ENCODE results near the gene PRKAR1B. TPM values are rescaled to one million over a fixed set of nuclear protein-coding genes. Genes with fewer than 3 reads are reported as not detected.

PRKAR1B gene
- total RNA-seq, 2 experiments from 2014 or later = 48.7 to 49.9 TPM

DNA sequence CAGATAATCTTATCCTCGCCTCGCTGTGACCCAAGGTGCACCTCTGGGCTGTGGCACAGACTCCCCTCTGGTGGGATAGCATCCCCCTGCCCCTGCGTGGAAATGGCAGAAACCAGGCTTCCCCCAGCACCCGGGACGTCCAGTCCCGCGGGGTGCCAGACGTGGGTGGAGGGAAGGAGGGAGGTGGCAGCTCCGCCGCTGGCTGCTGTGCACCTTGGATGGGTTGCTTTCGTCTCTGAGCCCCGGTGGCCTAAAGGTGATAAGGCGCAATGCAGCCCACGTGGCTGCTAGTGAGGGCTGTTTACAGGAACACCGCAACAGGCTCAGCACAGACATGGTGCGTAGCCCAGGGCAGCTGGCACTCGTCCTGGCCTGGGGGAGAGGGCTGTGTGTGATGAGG, 193.8 kb downstream of the PRKAR1B start:
- Mint-ChIP-seq H3K4me1 (ENCODE audit: low read depth) (peaks cover 13% of the 10 kb centered on the region), H3K9me3 (no peaks in the 10 kb centered on the region), H3K27ac (no peak overlapping the region), H3K4me3 (no peak overlapping the region), H3K27me3 (peaks cover 5% of the 10 kb centered on the region), H3K36me3 (ENCODE audit: low read depth) (no peaks in the 10 kb centered on the region)
- CTCF ChIA-PET = no interaction called here
- POLR2A ChIA-PET = interaction anchor here (1.6 kb wide), 1 partner anchor 9 kb away, joined by 5 read pairs; no protein-coding TSS in a partner anchor
- no peak for TF ChIP-seq CTCF (IDR thresholded peaks at IDR 0.05)
- peak; percentile 32 for DNase-seq
- ATAC-seq = no peak
- intact Hi-C loops (cut with micrococcal nuclease) = no loop called here

DNA sequence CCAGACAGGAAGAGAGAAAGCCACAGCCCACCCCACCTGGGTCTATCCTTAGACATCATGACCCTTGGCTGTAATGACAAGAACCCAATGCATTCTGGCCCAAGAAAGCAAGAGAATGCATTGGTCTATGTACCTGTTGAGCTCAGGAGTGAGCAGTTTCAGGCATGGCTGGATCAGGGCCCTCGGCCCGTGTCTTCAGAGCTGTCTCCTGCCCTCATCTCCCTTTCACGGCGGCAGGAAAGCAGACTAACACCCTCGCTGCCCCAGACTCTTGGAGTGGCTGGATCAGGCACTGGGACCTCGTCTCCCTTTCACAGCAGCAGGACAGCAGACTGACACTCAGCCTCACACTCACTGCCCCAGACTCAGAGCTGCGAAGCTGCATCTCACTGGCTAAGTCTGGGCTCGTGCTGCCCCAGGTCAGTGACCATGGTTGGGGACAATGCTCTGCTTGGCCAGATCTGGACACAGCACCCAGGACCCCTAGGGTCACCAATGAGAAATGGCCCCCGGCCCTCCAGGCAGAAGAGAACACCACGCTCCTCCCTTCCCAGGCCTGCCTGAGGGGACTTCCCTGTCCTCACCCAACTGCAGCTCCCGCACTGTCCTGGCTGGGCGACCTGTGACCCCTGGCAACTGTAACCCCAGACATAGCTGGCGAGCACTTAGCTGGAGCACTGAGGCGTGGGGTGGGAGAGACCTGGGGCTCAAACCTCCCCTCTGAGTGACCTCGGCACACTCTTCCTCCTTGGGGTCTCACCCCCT, 194.5 kb downstream of the PRKAR1B start:
- no peak for ATAC-seq
- CTCF ChIA-PET = interaction anchor here (1.3 kb wide), 1 partner anchor 9 kb away, joined by 3 read pairs; no protein-coding TSS in a partner anchor
- peaks cover 5% of the 10 kb centered on the region for H3K27me3 Mint-ChIP-seq

DNA sequence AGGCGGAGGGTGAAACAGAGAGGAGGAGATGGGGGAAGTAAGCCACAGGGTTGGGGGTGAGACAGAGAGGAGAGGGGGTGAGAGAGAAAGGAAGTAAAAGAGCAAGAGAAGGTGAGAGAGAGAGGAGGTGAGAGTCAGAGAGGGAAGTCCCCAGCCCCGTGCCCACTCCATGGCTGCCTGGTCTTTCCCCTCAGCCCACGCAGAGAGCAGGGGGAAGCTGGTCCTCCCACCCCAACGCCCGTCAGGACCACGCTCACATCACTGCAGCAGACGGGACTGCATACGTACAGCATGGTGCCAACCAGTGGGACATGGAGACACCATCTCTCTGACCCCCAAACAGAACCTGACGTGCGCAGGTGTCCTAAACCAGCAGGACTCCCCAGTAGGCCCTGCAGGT, 195.3 kb downstream of the PRKAR1B start:
- TF ChIP-seq CTCF (IDR thresholded peaks at IDR 0.05) = no peak
- DNase-seq (peak; percentile 70), ATAC-seq (peak; percentile 89)
- peaks cover 5% of the 10 kb centered on the region for H3K27me3 Mint-ChIP-seq
- POLR2A ChIA-PET = interaction anchor here (1.6 kb wide), 1 partner anchor 11 kb away, joined by 5 read pairs; no protein-coding TSS in a partner anchor
- H3K9me3 Mint-ChIP-seq = no peaks in the 10 kb centered on the region
- no peak overlapping the region for H3K27ac Mint-ChIP-seq
- no peaks in the 10 kb centered on the region for H3K36me3 Mint-ChIP-seq (ENCODE audit: low read depth)
- intact Hi-C loops (cut with micrococcal nuclease) = no loop called here
- H3K4me3 Mint-ChIP-seq = no peak overlapping the region
- CTCF ChIA-PET = interaction anchor here (1.3 kb wide), 1 partner anchor 8 kb away, joined by 3 read pairs; no protein-coding TSS in a partner anchor
- H3K4me1 Mint-ChIP-seq (ENCODE audit: low read depth) = peaks cover 13% of the 10 kb centered on the region

More for the DNA sequence above, 194.5 kb downstream of the PRKAR1B start:
- Mint-ChIP-seq H3K4me3 (no peak overlapping the region), H3K4me1 (ENCODE audit: low read depth) (peaks cover 13% of the 10 kb centered on the region), H3K36me3 (ENCODE audit: low read depth) (no peaks in the 10 kb centered on the region), H3K27ac (no peak overlapping the region), H3K9me3 (no peaks in the 10 kb centered on the region)
- DNase-seq = no peak
- POLR2A ChIA-PET = interaction anchor here (1.6 kb wide), 1 partner anchor 10 kb away, joined by 5 read pairs; no protein-coding TSS in a partner anchor
- intact Hi-C loops (cut with micrococcal nuclease) = no loop called here
- TF ChIP-seq CTCF (IDR thresholded peaks at IDR 0.05) = no peak

- intact Hi-C loops (cut with micrococcal nuclease) = no loop called here
- Mint-ChIP-seq H3K9me3 (no peaks in the 10 kb centered on the region), H3K4me1 (ENCODE audit: low read depth) (peaks cover 13% of the 10 kb centered on the region), H3K27ac (no peak overlapping the region), H3K27me3 (peaks cover 16% of the 10 kb centered on the region), H3K36me3 (ENCODE audit: low read depth) (no peaks in the 10 kb centered on the region), H3K4me3 (no peak overlapping the region)
- ATAC-seq (no peak), DNase-seq (no peak)
- ChIA-PET CTCF (no interaction called here), POLR2A (no interaction called here)
- TF ChIP-seq CTCF (IDR thresholded peaks at IDR 0.05) = no peak
Observed at GRCh38 chr7:528451-528850, 198.6 kb downstream of the PRKAR1B start.

- TF ChIP-seq CTCF (IDR thresholded peaks at IDR 0.05) = no peak
- Mint-ChIP-seq H3K27ac (no peak overlapping the region), H3K4me3 (no peak overlapping the region), H3K4me1 (ENCODE audit: low read depth) (peaks cover 13% of the 10 kb centered on the region), H3K36me3 (ENCODE audit: low read depth) (no peaks in the 10 kb centered on the region), H3K9me3 (no peaks in the 10 kb centered on the region), H3K27me3 (peaks cover 16% of the 10 kb centered on the region)
- DNase-seq (no peak), ATAC-seq (no peak)
- POLR2A ChIA-PET = no interaction called here
- CTCF ChIA-PET = no interaction called here
- intact Hi-C loops (cut with micrococcal nuclease) = no loop called here
Observed at GRCh38 chr7:527723-528122, 199.4 kb downstream of the PRKAR1B start.
